ENCODE measurements around the gene PTPN11.

PTPN11 gene

GRCh38 chr12:112527082-112527481 lies 108.3 kb downstream of the PTPN11 start:
- no peaks in the 10 kb centered on the region for H3K9me3 Mint-ChIP-seq

DNA sequence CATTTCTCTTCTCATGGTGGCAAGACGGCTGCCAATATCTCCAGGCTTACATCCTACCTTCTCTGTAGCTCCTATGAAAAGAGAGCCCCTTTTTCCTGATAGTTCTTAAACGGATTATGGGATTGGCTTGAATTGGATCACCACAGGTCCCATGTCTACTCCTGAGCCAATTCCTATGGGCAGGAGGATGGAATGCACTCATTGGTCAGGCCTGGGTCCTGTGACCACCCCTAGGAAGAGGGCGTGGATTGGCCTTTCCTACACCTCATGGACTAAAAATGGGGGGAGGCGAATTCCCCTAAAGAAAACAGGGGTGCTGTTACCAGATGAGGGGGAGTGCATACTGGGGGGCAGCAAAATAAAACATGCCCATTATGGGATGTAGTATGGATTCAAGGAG lies 108.8 kb downstream of the PTPN11 start:
- Mint-ChIP-seq H3K4me3 (no peak overlapping the region), H3K27ac (no peak overlapping the region), H3K36me3 (ENCODE audit: low read depth) (no peaks in the 10 kb centered on the region), H3K27me3 (peaks cover 4% of the 10 kb centered on the region), H3K4me1 (ENCODE audit: low read depth) (no peaks in the 10 kb centered on the region), H3K9me3 (no peaks in the 10 kb centered on the region)

More at GRCh38 chr12:112527082-112527481, 108.3 kb downstream of the PTPN11 start:
- peaks cover 2% of the 10 kb centered on the region for H3K27me3 Mint-ChIP-seq
- H3K4me3 Mint-ChIP-seq = no peak overlapping the region
- H3K27ac Mint-ChIP-seq = no peak overlapping the region
- H3K36me3 Mint-ChIP-seq (ENCODE audit: low read depth) = no peaks in the 10 kb centered on the region
- H3K4me1 Mint-ChIP-seq (ENCODE audit: low read depth) = no peaks in the 10 kb centered on the region

GRCh38 chr12:112528521-112528920 lies 109.8 kb downstream of the PTPN11 start:
- Mint-ChIP-seq H3K9me3 (no peaks in the 10 kb centered on the region), H3K4me1 (ENCODE audit: low read depth) (no peaks in the 10 kb centered on the region), H3K4me3 (no peak overlapping the region), H3K36me3 (ENCODE audit: low read depth) (no peaks in the 10 kb centered on the region), H3K27me3 (peaks cover 6% of the 10 kb centered on the region), H3K27ac (no peak overlapping the region)

GRCh38 chr12:112530941-112531340 lies 112.2 kb downstream of the PTPN11 start:
- peaks cover 7% of the 10 kb centered on the region for H3K27me3 Mint-ChIP-seq
- H3K27ac Mint-ChIP-seq = no peak overlapping the region
- H3K4me1 Mint-ChIP-seq (ENCODE audit: low read depth) = no peaks in the 10 kb centered on the region
- H3K4me3 Mint-ChIP-seq = no peak overlapping the region
- no peaks in the 10 kb centered on the region for H3K36me3 Mint-ChIP-seq (ENCODE audit: low read depth)
- no peaks in the 10 kb centered on the region for H3K9me3 Mint-ChIP-seq

GRCh38 chr12:112532106-112532505 lies 113.4 kb downstream of the PTPN11 start:
- H3K9me3 Mint-ChIP-seq = no peaks in the 10 kb centered on the region
- peaks cover 7% of the 10 kb centered on the region for H3K27me3 Mint-ChIP-seq
- H3K27ac Mint-ChIP-seq = no peak overlapping the region
- H3K4me3 Mint-ChIP-seq = no peak overlapping the region
- H3K4me1 Mint-ChIP-seq (ENCODE audit: low read depth) = no peaks in the 10 kb centered on the region
- H3K36me3 Mint-ChIP-seq (ENCODE audit: low read depth) = no peaks in the 10 kb centered on the region

GRCh38 chr12:112533528-112533927 lies 114.8 kb downstream of the PTPN11 start:
- Mint-ChIP-seq H3K27ac (no peak overlapping the region), H3K4me1 (ENCODE audit: low read depth) (peaks cover 4% of the 10 kb centered on the region), H3K4me3 (no peak overlapping the region), H3K9me3 (no peaks in the 10 kb centered on the region), H3K27me3 (peaks cover 14% of the 10 kb centered on the region), H3K36me3 (ENCODE audit: low read depth) (no peaks in the 10 kb centered on the region)

DNA sequence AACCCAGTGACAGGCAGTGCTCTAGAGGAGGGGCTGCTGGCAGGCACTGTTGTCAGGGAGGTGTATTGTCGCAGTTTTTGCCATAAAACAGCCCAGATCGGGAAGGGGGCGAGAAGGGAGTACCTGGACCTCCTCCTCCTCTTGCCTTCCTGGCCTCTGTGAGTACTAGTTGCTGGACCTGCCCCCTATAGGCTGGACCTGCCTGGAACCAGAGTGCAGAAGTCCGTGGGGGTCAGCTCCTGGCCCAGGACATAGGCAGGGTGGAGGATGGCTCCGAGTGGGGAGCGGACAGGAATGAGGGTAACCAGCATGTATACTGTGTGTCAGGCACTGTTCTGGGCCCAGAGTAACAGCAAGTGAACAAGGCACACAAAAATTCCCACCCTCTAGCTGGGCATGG lies 116.3 kb downstream of the PTPN11 start:
- Mint-ChIP-seq H3K27ac (no peak overlapping the region), H3K36me3 (ENCODE audit: low read depth) (no peaks in the 10 kb centered on the region), H3K4me3 (no peak overlapping the region), H3K4me1 (ENCODE audit: low read depth) (peaks cover 4% of the 10 kb centered on the region), H3K9me3 (no peaks in the 10 kb centered on the region), H3K27me3 (peaks cover 14% of the 10 kb centered on the region)

- H3K27me3 Mint-ChIP-seq = peaks cover 14% of the 10 kb centered on the region
- no peak overlapping the region for H3K27ac Mint-ChIP-seq
- H3K4me3 Mint-ChIP-seq = no peak overlapping the region
- no peaks in the 10 kb centered on the region for H3K9me3 Mint-ChIP-seq
- H3K4me1 Mint-ChIP-seq (ENCODE audit: low read depth) = peaks cover 4% of the 10 kb centered on the region
- no peaks in the 10 kb centered on the region for H3K36me3 Mint-ChIP-seq (ENCODE audit: low read depth)
These were observed 117.1 kb downstream of the PTPN11 start for GRCh38 chr12:112535637-112536366.

DNA sequence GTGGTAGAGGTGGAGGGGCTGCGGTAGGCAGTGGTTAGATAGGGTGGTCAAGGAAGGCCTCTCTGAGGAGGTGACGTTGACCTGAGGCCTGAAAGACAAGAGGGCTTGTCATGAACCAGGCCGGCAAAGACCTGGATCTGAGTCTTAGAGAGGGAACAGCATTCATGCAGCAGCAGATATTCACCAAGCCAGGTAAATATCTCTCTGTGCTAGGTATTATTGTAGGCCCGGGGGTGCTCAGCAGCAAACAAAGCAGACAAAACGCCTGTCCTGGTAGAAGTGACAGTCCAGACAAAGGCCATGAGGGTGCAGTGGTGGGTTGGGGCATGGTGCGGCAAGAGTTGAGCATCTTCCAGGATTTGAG lies 117.6 kb downstream of the PTPN11 start:
- H3K4me3 Mint-ChIP-seq = no peak overlapping the region
- no peaks in the 10 kb centered on the region for H3K9me3 Mint-ChIP-seq
- no peak overlapping the region for H3K27ac Mint-ChIP-seq
- H3K27me3 Mint-ChIP-seq = peaks cover 14% of the 10 kb centered on the region
- no peaks in the 10 kb centered on the region for H3K36me3 Mint-ChIP-seq (ENCODE audit: low read depth)
- peaks cover 4% of the 10 kb centered on the region for H3K4me1 Mint-ChIP-seq (ENCODE audit: low read depth)

- Mint-ChIP-seq H3K27me3 (peaks cover 10% of the 10 kb centered on the region), H3K4me1 (ENCODE audit: low read depth) (peaks cover 4% of the 10 kb centered on the region), H3K4me3 (no peak overlapping the region), H3K36me3 (ENCODE audit: low read depth) (no peaks in the 10 kb centered on the region), H3K9me3 (no peaks in the 10 kb centered on the region), H3K27ac (no peak overlapping the region)
These were observed 119.1 kb downstream of the PTPN11 start for GRCh38 chr12:112537710-112538396.

DNA sequence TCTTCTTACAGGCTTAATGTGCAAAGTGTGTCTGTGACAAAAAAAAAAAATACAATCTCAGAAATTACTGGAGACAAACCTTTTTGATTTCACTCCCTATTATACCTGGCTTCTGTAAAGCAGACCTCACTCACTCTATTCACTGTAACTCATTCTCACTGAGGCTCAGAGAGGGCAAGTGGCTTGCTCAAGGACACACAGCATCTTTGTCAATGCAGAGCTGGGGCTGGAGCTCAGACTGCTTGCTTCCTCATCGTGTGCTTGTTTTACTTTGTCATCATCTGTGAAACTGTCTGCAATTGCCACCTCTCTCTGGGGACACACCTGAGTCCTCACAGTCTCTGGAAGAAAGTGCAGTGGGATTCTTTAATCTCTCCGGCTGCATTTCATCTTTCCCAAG lies 120.0 kb downstream of the PTPN11 start:
- no peak overlapping the region for H3K27ac Mint-ChIP-seq
- H3K36me3 Mint-ChIP-seq (ENCODE audit: low read depth) = no peaks in the 10 kb centered on the region
- peaks cover 8% of the 10 kb centered on the region for H3K27me3 Mint-ChIP-seq
- H3K4me1 Mint-ChIP-seq (ENCODE audit: low read depth) = peaks cover 4% of the 10 kb centered on the region
- no peaks in the 10 kb centered on the region for H3K9me3 Mint-ChIP-seq
- no peak overlapping the region for H3K4me3 Mint-ChIP-seq

- no peaks in the 10 kb centered on the region for H3K36me3 Mint-ChIP-seq (ENCODE audit: low read depth)
- no peaks in the 10 kb centered on the region for H3K9me3 Mint-ChIP-seq
- peaks cover 13% of the 10 kb centered on the region for H3K27me3 Mint-ChIP-seq
- peaks cover 4% of the 10 kb centered on the region for H3K4me1 Mint-ChIP-seq (ENCODE audit: low read depth)
- no peak overlapping the region for H3K4me3 Mint-ChIP-seq
- H3K27ac Mint-ChIP-seq = no peak overlapping the region
These were observed 120.5 kb downstream of the PTPN11 start for GRCh38 chr12:112539221-112539620.

- Mint-ChIP-seq H3K36me3 (ENCODE audit: low read depth) (no peaks in the 10 kb centered on the region), H3K4me1 (ENCODE audit: low read depth) (peaks cover 4% of the 10 kb centered on the region), H3K4me3 (no peak overlapping the region), H3K9me3 (no peaks in the 10 kb centered on the region), H3K27me3 (peaks cover 13% of the 10 kb centered on the region), H3K27ac (no peak overlapping the region)
These were observed 121.3 kb downstream of the PTPN11 start for GRCh38 chr12:112540021-112540420.

DNA sequence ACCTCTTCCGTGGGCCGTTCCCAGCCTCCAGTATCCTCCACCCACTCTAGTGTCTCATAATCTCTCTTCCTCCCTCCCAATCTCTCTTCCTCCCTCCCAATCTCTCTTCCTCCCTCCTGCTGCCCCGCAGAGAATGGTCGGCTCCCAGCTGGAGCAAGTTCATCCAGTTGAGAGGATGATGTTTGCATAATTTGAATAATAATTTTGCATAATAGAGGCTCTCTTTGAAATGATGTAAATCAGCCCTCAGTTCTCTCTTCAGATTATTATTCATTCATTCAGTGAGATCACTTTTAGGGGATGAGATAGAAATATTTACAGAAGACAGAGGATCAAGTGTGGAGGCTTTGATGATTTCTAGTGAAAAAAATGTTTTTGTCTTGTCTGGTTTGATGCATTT lies 125.0 kb downstream of the PTPN11 start:
- H3K27me3 Mint-ChIP-seq = peaks cover 12% of the 10 kb centered on the region
- no peak overlapping the region for H3K27ac Mint-ChIP-seq
- H3K36me3 Mint-ChIP-seq (ENCODE audit: low read depth) = no peaks in the 10 kb centered on the region
- H3K9me3 Mint-ChIP-seq = no peaks in the 10 kb centered on the region
- H3K4me1 Mint-ChIP-seq (ENCODE audit: low read depth) = no peaks in the 10 kb centered on the region
- no peak overlapping the region for H3K4me3 Mint-ChIP-seq

DNA sequence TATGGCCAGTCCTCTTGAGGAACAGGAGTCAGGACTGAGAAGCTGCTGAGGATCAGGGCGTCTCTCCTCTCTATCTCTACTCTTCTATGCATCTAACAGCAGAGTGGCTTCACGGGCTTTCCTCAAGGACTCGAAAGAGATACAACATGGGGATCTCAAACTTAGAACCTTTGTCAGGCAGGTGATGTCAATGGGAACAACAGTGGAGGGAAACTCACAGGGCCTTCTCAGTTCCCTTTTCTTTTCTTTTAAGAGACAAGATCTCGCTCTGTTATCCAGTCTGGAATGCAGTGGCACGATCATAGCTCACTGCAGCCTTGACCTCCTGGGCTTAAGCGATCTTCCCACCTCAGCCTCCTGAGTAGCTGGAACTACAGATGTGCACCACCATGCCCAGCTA lies 127.6 kb downstream of the PTPN11 start:
- no peaks in the 10 kb centered on the region for H3K9me3 Mint-ChIP-seq
- no peaks in the 10 kb centered on the region for H3K36me3 Mint-ChIP-seq (ENCODE audit: low read depth)
- H3K4me3 Mint-ChIP-seq = no peak overlapping the region
- H3K27me3 Mint-ChIP-seq = peaks cover 20% of the 10 kb centered on the region
- no peak overlapping the region for H3K27ac Mint-ChIP-seq
- H3K4me1 Mint-ChIP-seq (ENCODE audit: low read depth) = no peaks in the 10 kb centered on the region

GRCh38 chr12:112546996-112547395 lies 128.2 kb downstream of the PTPN11 start:
- Mint-ChIP-seq H3K27ac (no peak overlapping the region), H3K9me3 (no peaks in the 10 kb centered on the region), H3K4me1 (ENCODE audit: low read depth) (no peaks in the 10 kb centered on the region), H3K27me3 (peaks cover 20% of the 10 kb centered on the region), H3K4me3 (no peak overlapping the region), H3K36me3 (ENCODE audit: low read depth) (no peaks in the 10 kb centered on the region)
